ENCODE data around the gene MAZ.

The MAZ gene

GRCh38 chr16:29854520-29855100 lies 48.3 kb downstream of the MAZ start:
- TF ChIP-seq, protein P1, sequence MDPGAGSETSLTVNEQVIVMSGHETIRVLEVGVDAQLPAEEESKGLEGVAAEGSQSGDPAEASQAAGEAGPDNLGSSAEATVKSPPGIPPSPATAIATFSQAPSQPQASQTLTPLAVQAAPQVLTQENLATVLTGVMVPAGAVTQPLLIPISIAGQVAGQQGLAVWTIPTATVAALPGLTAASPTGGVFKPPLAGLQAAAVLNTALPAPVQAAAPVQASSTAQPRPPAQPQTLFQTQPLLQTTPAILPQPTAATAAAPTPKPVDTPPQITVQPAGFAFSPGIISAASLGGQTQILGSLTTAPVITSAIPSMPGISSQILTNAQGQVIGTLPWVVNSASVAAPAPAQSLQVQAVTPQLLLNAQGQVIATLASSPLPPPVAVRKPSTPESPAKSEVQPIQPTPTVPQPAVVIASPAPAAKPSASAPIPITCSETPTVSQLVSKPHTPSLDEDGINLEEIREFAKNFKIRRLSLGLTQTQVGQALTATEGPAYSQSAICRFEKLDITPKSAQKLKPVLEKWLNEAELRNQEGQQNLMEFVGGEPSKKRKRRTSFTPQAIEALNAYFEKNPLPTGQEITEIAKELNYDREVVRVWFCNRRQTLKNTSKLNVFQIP (CRISPR knock-in tag; IDR thresholded peaks at IDR 0.05; ENCODE audit: borderline replicate concordance, low read depth), result no peak
- TF ChIP-seq, protein P2, sequence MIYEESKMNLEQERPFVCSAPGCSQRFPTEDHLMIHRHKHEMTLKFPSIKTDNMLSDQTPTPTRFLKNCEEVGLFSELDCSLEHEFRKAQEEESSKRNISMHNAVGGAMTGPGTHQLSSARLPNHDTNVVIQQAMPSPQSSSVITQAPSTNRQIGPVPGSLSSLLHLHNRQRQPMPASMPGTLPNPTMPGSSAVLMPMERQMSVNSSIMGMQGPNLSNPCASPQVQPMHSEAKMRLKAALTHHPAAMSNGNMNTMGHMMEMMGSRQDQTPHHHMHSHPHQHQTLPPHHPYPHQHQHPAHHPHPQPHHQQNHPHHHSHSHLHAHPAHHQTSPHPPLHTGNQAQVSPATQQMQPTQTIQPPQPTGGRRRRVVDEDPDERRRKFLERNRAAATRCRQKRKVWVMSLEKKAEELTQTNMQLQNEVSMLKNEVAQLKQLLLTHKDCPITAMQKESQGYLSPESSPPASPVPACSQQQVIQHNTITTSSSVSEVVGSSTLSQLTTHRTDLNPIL (CRISPR knock-in tag; IDR thresholded peaks at IDR 0.05; ENCODE audit: low read depth), result no peak
- TF ChIP-seq ZFP3 (CRISPR knock-in tag; IDR thresholded peaks at IDR 0.05), result no peak
- no peak for TF ChIP-seq BACH2 (CRISPR knock-in tag; IDR thresholded peaks at IDR 0.05; ENCODE audit: borderline replicate concordance)
- TF ChIP-seq ESRRG (CRISPR knock-in tag; IDR thresholded peaks at IDR 0.05), result no peak
- no peak for TF ChIP-seq SNAI2 (CRISPR knock-in tag; IDR thresholded peaks at IDR 0.05)
- no peak for TF ChIP-seq CSDC2 (CRISPR knock-in tag; IDR thresholded peaks at IDR 0.05)
- TF ChIP-seq CSRNP3 (CRISPR knock-in tag; IDR thresholded peaks at IDR 0.05), result no peak
- TF ChIP-seq, protein P3, sequence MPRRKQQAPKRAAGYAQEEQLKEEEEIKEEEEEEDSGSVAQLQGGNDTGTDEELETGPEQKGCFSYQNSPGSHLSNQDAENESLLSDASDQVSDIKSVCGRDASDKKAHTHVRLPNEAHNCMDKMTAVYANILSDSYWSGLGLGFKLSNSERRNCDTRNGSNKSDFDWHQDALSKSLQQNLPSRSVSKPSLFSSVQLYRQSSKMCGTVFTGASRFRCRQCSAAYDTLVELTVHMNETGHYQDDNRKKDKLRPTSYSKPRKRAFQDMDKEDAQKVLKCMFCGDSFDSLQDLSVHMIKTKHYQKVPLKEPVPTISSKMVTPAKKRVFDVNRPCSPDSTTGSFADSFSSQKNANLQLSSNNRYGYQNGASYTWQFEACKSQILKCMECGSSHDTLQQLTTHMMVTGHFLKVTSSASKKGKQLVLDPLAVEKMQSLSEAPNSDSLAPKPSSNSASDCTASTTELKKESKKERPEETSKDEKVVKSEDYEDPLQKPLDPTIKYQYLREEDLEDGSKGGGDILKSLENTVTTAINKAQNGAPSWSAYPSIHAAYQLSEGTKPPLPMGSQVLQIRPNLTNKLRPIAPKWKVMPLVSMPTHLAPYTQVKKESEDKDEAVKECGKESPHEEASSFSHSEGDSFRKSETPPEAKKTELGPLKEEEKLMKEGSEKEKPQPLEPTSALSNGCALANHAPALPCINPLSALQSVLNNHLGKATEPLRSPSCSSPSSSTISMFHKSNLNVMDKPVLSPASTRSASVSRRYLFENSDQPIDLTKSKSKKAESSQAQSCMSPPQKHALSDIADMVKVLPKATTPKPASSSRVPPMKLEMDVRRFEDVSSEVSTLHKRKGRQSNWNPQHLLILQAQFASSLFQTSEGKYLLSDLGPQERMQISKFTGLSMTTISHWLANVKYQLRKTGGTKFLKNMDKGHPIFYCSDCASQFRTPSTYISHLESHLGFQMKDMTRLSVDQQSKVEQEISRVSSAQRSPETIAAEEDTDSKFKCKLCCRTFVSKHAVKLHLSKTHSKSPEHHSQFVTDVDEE (CRISPR knock-in tag; IDR thresholded peaks at IDR 0.05), result no peak
- no peak for TF ChIP-seq PATZ1 (CRISPR knock-in tag; IDR thresholded peaks at IDR 0.05; ENCODE audit: borderline replicate concordance)
- no peak for TF ChIP-seq ZNF565 (CRISPR knock-in tag; conservative IDR thresholded peaks at IDR 0.05; ENCODE audit: low read depth)
- TF ChIP-seq TCF4 (CRISPR knock-in tag; IDR thresholded peaks at IDR 0.05; ENCODE audit: borderline replicate concordance), result no peak
- TF ChIP-seq ZC3H10 (CRISPR knock-in tag; IDR thresholded peaks at IDR 0.05), result no peak
- TF ChIP-seq ZFP30 (CRISPR knock-in tag; IDR thresholded peaks at IDR 0.05), result no peak
- ATAC-seq, result peak; percentile 23

GRCh38 chr16:29857133-29857760 lies 50.9 kb downstream of the MAZ start:
- no peak for TF ChIP-seq PPARA (CRISPR knock-in tag; IDR thresholded peaks at IDR 0.05; ENCODE audit: borderline replicate concordance)
- no peak for TF ChIP-seq ARNTL (CRISPR knock-in tag; IDR thresholded peaks at IDR 0.05; ENCODE audit: borderline replicate concordance, low read depth)
- TF ChIP-seq TCF4 (CRISPR knock-in tag; IDR thresholded peaks at IDR 0.05; ENCODE audit: borderline replicate concordance), result no peak
- TF ChIP-seq ZC3H10 (CRISPR knock-in tag; IDR thresholded peaks at IDR 0.05), result no peak
- TF ChIP-seq ZFP3 (CRISPR knock-in tag; IDR thresholded peaks at IDR 0.05), result no peak
- ATAC-seq, result peak; percentile 19

DNA sequence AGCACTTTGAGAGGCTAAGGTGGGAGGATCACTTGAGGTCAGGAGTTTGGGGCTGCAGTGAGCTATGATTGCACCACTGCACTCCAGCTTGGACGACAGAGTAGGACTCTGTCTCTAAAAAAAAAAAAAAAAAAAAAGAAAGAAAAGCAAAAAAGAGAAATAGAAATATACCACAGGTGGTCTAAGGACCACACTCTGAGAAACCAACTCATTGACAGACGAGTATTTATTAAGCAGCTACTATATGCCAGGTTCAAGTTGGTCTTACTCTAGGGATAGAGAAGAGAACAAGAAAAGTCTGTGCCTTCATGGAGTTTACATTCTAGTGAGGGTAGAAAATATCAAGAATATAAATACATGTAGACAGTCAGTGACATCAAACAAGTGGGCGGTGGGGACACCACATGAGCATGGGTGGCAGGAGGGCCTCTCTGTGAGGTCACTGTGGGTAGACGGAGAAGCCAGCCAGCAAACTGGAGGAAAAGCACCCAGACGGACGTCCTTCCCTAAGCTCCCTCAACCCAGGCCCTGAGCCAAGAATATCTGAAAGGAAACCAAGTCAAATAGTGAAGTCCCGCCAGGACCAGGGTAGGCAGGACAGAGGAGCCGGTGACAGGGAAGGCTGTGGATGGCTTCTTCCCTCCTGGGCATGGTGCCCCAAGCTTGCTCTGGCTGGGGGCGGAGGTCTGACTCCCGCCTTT lies 52.0 kb downstream of the MAZ start:
- TF ChIP-seq, protein P1 (CRISPR knock-in tag; IDR thresholded peaks at IDR 0.05; ENCODE audit: borderline replicate concordance, low read depth), result no peak
- TF ChIP-seq ZNF565 (CRISPR knock-in tag; conservative IDR thresholded peaks at IDR 0.05; ENCODE audit: low read depth) (no peak), ZNF8 (CRISPR knock-in tag; IDR thresholded peaks at IDR 0.05) (no peak), ZFP30 (CRISPR knock-in tag; IDR thresholded peaks at IDR 0.05) (no peak), TOX (CRISPR knock-in tag; IDR thresholded peaks at IDR 0.05; ENCODE audit: borderline replicate concordance) (no peak), RARB (CRISPR knock-in tag; IDR thresholded peaks at IDR 0.05) (no peak), PPARA (CRISPR knock-in tag; IDR thresholded peaks at IDR 0.05; ENCODE audit: borderline replicate concordance) (no peak), ESRRG (CRISPR knock-in tag; IDR thresholded peaks at IDR 0.05) (no peak), ARNTL (CRISPR knock-in tag; IDR thresholded peaks at IDR 0.05; ENCODE audit: borderline replicate concordance, low read depth) (no peak), PATZ1 (CRISPR knock-in tag; IDR thresholded peaks at IDR 0.05; ENCODE audit: borderline replicate concordance) (no peak)
- TF ChIP-seq, protein P2 (CRISPR knock-in tag; IDR thresholded peaks at IDR 0.05; ENCODE audit: low read depth), result no peak
- ATAC-seq, result no peak
